Measurements from ENCODE around the gene SMYD1. TPM values are rescaled to one million over a fixed set of nuclear protein-coding genes. Genes with fewer than 3 reads are reported as not detected.
"Not testable (repeated sequence)": the region's sequence is repeated elsewhere in the genome, so short reads cannot be mapped to it uniquely, and the experiment has no call there.

The SMYD1 gene
- total and polyA plus RNA-seq, 5 donors: 96.1 to 198 (median 150) TPM

DNA sequence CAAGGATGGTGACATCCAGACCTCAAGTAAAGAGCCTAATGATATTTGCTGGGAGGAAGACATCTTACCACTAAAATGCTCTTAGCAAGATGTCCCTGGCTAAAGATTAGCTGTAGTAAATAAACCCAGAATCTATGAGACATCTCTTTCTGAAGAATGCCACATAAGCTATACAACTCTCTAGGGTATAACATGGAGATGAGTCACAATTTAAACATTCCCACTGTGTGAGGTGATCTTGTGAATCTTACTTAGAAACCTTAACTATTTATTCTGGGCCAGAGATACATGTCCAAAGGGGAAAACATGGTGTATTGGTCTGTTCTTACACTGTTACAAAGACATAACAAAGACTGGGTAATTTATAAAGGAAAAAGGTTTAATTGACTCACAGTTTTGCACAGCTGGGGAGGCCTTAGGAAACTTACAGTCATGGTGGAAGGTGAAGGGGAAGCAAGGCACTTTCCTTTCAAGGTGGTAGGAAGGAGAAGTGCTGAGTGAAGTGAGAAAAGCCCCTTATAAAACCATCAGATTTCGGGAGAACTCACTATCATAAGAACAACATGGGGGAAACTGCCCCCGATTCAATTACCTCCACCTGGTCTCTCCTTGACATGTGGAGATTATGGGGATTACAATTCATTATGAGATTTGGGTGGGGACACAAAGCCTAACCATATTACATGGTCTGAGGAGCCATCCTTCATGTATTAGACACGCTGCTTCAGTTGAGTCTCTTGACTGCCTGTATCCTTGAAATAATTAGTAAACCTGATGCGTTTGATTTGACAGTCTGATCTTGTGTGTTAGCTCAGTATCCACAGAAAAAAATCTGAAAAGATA lies 29.1 kb upstream of the SMYD1 start:
- intact Hi-C loops (cut with DNase I): no loop called here
- peaks cover 3% of the 10 kb centered on the region for H3K4me1 ChIP-seq (ENCODE audit: control insufficient read depth, insufficient read depth, low read length)
- DNase-seq (no peak), ATAC-seq (no peak)
- no peaks in the 10 kb centered on the region for H3K27me3 ChIP-seq (ENCODE audit: control insufficient read depth, insufficient read depth)
- H3K27ac ChIP-seq (ENCODE audit: low read length): no peak overlapping the region
- H3K9me3 ChIP-seq (ENCODE audit: control insufficient read depth, low read length): no peaks in the 10 kb centered on the region
- H3K4me3 ChIP-seq (ENCODE audit: low read length): no peak overlapping the region
- 96% methylated on average over 4 of the region's 4 CpGs for whole genome bisulfite sequencing

DNA sequence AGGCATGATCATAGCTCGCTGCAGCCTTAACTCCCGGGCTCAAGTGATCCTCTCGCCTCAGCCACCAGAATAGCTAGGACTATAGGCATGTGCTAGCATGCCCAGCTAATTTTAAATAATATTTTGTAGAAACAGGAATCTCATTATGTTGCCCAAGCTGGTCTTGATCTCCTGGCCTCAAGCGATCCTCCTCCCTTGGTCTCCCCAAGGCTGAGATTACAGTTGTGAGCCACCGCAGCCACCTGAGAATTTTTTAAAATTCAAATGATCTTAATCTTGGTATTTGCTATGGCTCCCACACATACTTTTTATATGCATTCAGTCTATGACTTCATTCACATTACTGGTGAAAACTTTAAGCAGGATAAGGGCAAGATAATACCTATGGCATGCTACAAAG lies 25.1 kb upstream of the SMYD1 start:
- ATAC-seq (no peak), DNase-seq (no peak)
- no peaks in the 10 kb centered on the region for H3K27me3 ChIP-seq (ENCODE audit: control insufficient read depth, insufficient read depth)
- H3K4me1 ChIP-seq (ENCODE audit: control insufficient read depth, insufficient read depth, low read length): peaks cover 5% of the 10 kb centered on the region
- over 99% methylated on average over 5 of the region's 5 CpGs for WGBS
- H3K9me3 ChIP-seq (ENCODE audit: control insufficient read depth, low read length): no peaks in the 10 kb centered on the region
- no peak overlapping the region for H3K27ac ChIP-seq (ENCODE audit: low read length)
- intact Hi-C loops (cut with DNase I): no loop called here
- H3K4me3 ChIP-seq (ENCODE audit: low read length): no peak overlapping the region

DNA sequence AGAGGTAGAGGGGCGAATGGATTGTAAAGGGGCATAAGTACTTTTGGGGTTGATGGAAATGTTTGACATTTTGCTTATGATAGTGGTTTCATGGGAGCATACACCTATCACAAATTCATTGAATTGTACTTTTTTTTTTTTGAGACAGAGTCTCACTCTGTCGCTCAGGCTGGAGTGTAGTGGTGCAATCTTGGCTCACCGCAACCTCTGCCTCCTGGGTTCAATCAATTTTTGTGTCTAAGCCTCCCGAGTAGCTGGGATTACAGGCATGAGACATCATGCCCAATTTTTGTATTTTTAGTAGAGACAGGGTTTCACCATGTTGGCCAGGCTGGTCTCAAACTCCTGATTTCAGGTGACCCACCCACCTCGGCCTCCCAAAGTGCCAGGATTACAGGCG lies 22.1 kb upstream of the SMYD1 start:
- H3K4me1 ChIP-seq (ENCODE audit: control insufficient read depth, insufficient read depth, low read length); DNase-seq; H3K27ac ChIP-seq (ENCODE audit: low read length); ATAC-seq; H3K9me3 ChIP-seq (ENCODE audit: control insufficient read depth, low read length); intact Hi-C loops (cut with DNase I); H3K4me3 ChIP-seq (ENCODE audit: low read length); H3K27me3 ChIP-seq (ENCODE audit: control insufficient read depth, insufficient read depth): not testable (repeated sequence)
- WGBS: 94% methylated on average over 6 of the region's 6 CpGs

DNA sequence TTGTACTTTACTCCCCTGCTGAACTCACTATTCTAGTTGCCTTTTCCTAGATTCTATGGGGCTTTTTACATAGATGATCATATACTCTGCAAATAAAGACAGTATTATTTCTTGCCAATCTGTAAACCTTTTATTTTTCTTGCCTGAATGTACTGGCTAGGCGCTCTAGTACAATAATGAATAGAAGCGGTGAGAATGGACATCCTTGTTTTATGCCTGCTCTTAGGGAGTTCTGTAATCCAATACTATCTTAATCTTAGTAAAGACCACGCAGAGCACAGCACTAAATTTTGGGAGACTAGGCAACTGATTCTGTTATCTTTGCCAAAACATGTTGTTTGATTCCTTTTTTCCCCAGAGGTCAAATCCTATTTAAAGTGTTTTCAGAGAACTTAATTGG lies 19.1 kb upstream of the SMYD1 start:
- H3K9me3 ChIP-seq (ENCODE audit: control insufficient read depth, low read length): no peaks in the 10 kb centered on the region
- H3K27ac ChIP-seq (ENCODE audit: low read length): no peak overlapping the region
- DNase-seq: no peak
- ATAC-seq: no peak
- H3K27me3 ChIP-seq (ENCODE audit: control insufficient read depth, insufficient read depth): no peaks in the 10 kb centered on the region
- intact Hi-C loops (cut with DNase I): no loop called here
- H3K4me3 ChIP-seq (ENCODE audit: low read length): no peak overlapping the region
- 78% methylated on average over 3 of the region's 3 CpGs for WGBS
- peaks cover 8% of the 10 kb centered on the region for H3K4me1 ChIP-seq (ENCODE audit: control insufficient read depth, insufficient read depth, low read length)

DNA sequence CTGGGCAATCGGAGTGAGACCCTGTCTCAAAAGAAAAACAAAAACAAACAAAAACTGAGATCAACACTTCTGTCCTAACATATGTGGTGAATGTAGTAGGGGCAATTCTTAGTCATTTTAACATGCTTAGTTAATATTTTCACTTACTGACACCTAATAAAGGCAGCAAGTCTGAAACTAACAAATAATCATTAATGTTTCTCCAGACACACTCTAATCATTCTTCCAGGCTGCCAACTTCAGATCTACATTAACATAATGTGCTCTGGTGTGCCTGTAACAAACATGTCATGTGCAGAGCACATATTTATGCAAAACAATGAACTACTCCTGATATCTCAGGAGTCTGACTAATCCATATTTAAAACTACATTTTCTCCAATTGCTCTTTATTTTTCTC lies 18.0 kb upstream of the SMYD1 start:
- Histone ChIP-seq H3K4me1 (ENCODE audit: control insufficient read depth, insufficient read depth, low read length) (peaks cover 8% of the 10 kb centered on the region), H3K27ac (ENCODE audit: low read length) (no peak overlapping the region), H3K4me3 (ENCODE audit: low read length) (no peak overlapping the region), H3K9me3 (ENCODE audit: control insufficient read depth, low read length) (no peaks in the 10 kb centered on the region), H3K27me3 (ENCODE audit: control insufficient read depth, insufficient read depth) (no peaks in the 10 kb centered on the region)
- no peak for DNase-seq
- no peak for ATAC-seq
- 84% methylated on average over 1 of the region's 1 CpG for WGBS
- intact Hi-C loops (cut with DNase I): no loop called here

DNA sequence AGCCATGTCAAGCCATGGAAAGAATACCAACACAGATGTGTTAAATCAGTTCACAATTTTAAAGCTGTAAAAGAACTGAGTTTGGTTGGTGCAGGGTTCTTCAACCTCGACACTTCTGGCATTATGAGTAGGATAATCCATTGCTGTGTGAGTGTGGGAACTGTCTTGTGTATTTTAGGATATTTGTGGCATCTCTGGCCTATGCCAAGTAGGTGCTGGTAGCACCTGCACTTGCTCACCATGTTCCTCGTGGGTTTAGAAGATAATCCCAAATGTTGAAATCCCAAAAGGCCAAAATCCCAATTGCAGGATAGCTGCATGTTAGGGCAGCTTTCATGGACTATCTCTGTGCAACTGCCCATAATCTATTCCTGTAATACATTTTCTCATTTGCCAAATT lies 15.8 kb upstream of the SMYD1 start:
- Histone ChIP-seq H3K9me3 (ENCODE audit: control insufficient read depth, low read length) (no peaks in the 10 kb centered on the region), H3K4me1 (ENCODE audit: control insufficient read depth, insufficient read depth, low read length) (peaks cover 7% of the 10 kb centered on the region), H3K27ac (ENCODE audit: low read length) (no peak overlapping the region), H3K27me3 (ENCODE audit: control insufficient read depth, insufficient read depth) (no peaks in the 10 kb centered on the region), H3K4me3 (ENCODE audit: low read length) (no peak overlapping the region)
- no peak for DNase-seq
- no peak for ATAC-seq
- intact Hi-C loops (cut with DNase I): no loop called here
- WGBS: 67% methylated on average over 2 of the region's 2 CpGs

DNA sequence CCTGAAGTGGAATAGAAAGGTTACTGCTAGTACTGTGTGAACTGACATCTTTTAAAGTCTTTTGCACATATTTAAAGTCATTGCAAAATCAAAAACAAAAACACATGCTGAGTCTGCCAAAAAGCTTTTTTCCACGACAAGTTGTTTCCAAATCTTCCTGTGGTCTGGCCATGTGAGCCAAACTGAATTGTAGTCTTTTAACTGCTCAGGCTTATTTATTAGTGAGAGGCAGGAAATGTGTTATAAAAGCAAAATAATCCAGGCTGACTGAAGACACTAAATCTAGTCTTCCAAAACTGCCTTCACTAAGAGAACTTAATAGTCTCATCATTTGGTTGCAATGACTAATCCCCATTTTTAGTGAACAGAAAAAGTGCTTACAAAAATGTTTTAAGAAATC lies 14.3 kb upstream of the SMYD1 start:
- Histone ChIP-seq H3K9me3 (ENCODE audit: control insufficient read depth, low read length) (no peaks in the 10 kb centered on the region), H3K27ac (ENCODE audit: low read length) (no peak overlapping the region), H3K4me3 (ENCODE audit: low read length) (no peak overlapping the region), H3K27me3 (ENCODE audit: control insufficient read depth, insufficient read depth) (no peaks in the 10 kb centered on the region), H3K4me1 (ENCODE audit: control insufficient read depth, insufficient read depth, low read length) (peaks cover 7% of the 10 kb centered on the region)
- 4% methylated on average over 1 of the region's 1 CpG for WGBS
- no peak for DNase-seq
- ATAC-seq: peak in 1 of 2 donors; percentile 1
- intact Hi-C loops (cut with DNase I): no loop called here

DNA sequence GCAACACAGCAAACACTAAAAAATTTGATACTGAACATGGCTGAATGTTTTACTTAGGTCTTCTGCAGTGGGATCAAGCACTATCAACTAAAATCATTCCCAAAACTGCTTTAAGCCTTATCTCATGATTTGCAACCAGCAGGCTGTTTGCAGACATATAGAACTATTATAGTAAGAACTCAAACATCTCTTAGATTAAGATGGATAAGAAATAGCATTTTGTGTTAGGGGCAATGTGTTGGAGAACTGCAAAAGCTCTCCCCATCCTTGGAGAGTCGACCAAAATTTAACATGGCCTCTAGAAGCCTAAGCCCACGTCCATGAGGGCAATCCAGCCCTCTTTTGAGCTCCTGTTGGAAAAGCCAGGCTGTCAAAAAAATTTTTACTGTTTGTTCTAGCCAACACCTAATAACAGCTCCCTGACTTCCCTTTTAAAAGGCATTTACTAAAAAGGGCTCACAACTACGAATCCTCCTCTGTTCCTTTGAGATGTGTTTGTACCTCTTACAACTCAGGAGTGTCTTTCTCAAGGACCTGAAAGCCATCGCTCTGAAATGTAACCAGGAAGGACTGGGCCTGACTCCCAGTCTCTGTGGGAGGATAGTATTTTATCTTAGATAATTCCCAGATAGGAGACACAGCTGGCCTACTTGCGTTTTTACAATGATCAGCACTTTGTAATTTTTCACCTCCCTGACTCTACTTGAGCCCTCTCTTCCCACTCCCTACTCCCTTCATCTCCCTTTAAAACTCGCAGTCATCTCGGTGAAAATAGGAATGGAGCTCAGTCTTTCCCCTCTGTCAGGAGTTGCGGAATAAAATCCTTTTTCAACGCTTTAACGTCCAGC lies 13.5 kb upstream of the SMYD1 start:
- Histone ChIP-seq H3K27me3 (ENCODE audit: control insufficient read depth, insufficient read depth) (no peaks in the 10 kb centered on the region), H3K4me3 (ENCODE audit: low read length) (peak overlapping the region; percentile 96), H3K9me3 (ENCODE audit: control insufficient read depth, low read length) (no peaks in the 10 kb centered on the region), H3K4me1 (ENCODE audit: control insufficient read depth, insufficient read depth, low read length) (peaks cover 7% of the 10 kb centered on the region), H3K27ac (ENCODE audit: low read length) (peak overlapping the region; percentile 97)
- DNase-seq (no peak), ATAC-seq (no peak)
- WGBS: 54% methylated on average over 10 of the region's 10 CpGs
- intact Hi-C loops (cut with DNase I): no loop called here

DNA sequence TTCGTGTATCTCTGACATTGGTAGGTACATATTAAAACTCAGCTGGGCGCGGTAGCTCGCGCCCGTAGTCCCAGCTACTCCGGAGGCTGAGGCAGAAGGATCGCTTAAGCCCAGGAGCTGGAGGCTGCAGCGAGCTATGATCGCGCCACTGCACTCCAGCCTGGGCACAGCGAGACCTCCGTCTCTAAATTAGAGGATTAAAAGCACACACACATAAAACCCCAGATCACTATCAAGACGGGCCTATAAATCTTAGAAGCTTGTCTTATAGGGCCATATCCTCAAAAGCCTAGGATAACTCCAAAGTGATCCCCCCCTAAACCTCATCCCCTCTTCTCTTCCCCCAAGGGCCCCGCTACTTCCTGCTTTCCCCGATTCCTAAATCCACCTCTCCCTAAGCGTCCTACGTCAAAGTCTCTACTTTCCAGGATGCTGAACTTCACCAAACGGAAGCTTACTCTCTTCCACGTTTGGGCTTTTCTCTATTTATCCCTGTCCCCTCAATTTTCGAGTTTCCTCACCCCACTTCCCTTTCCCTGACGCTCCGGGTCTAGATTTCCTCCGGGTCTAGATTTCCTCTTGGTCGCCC lies 12.7 kb upstream of the SMYD1 start:
- DNase-seq (no peak), ATAC-seq (peak; percentile 2 to 38)
- H3K4me3 ChIP-seq (ENCODE audit: low read length): peak overlapping the region; percentile 96
- intact Hi-C loops (cut with DNase I): no loop called here
- no peaks in the 10 kb centered on the region for H3K27me3 ChIP-seq (ENCODE audit: control insufficient read depth, insufficient read depth)
- H3K9me3 ChIP-seq (ENCODE audit: control insufficient read depth, low read length): no peaks in the 10 kb centered on the region
- WGBS: 30% methylated on average over 25 of the region's 25 CpGs
- peaks cover 5% of the 10 kb centered on the region for H3K4me1 ChIP-seq (ENCODE audit: control insufficient read depth, insufficient read depth, low read length)
- peak overlapping the region; percentile 97 for H3K27ac ChIP-seq (ENCODE audit: low read length)

DNA sequence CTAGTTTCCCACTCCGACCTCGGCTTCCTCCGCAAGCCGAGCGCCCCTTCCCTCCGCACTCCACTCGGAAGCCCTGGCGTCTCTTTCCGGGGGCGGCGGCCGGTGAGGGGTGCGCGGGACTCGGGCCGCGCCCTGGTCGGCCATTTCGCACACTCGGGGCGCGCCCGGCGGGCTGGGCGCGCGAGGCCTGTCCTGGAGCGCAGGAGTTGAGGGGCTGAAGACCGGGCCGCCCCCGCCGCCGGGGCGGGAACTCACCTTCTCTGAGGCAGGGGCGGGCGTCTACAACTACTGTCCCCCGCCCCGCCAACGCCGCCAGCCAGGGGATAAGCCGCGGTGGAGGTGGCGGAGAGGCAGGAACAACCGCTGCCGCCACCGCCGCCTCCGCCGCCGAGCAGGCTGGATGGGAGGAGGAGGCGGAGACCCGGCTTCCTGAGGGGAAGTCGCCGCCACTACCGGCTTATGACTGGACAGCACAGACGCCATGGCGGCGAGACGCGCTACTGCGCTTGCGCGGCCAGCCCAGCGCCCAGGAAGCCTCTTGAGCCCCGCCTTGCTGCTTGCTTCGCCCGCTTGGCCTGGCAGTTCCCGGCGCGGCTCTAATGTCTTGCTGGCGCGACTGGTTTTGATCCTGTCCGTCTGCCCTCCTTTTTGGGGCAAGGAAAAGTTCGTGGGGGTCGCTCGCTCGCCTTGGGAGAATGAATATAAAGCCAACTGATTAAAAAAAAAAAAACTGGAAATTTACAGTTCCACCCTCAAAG lies 12.1 kb upstream of the SMYD1 start, which contains the start of gene KRCC1:
Gene KRCC1 (minus strand): TSS at position 413 of the 758 bp plus-strand sequence. CDS start 27,220 bp downstream, outside the sequence.
- peak; percentile 96 to 99 (median 98) for DNase-seq
- Histone ChIP-seq H3K4me3 (ENCODE audit: low read length) (peak within 1 kb of the TSS; percentile 96), H3K4me1 (ENCODE audit: control insufficient read depth, insufficient read depth, low read length) (peaks cover 5% of the 10 kb centered on the region), H3K9me3 (ENCODE audit: control insufficient read depth, low read length) (no peaks in the 10 kb centered on the region), H3K27me3 (ENCODE audit: control insufficient read depth, insufficient read depth) (no peaks in the 10 kb centered on the region), H3K27ac (ENCODE audit: low read length) (peak within 1 kb of the TSS; percentile 97)
- WGBS: under 1% methylated on average over 77 of the region's 77 CpGs
- peak; percentile 99 for ATAC-seq
- intact Hi-C loops (cut with DNase I): no loop called here

All from right cardiac atrium (tissue), 5 donors.